Prostate gland (tissue), 2 donors: ENCODE results near the gene CBLL2.

Experiments
- POLR2A ChIP-seq: fragments of 450-650 bp; IDR thresholded peaks from one replicate; pipeline ENCODE4 v1.6.1; 2016; ENCODE audit warnings: antibody characterized with exemption, mild to moderate bottlenecking
- TF ChIP-seq, protein P1 (sequence below), 4 experiments: fragments of 200-600 bp in 2 of 4; fragments of 450-650 bp in 2 of 4; sonication (generic) in 2 of 4; IDR thresholded peaks; 1 replicate in 3 of 4; 2 replicates in 1 of 4; pipeline ENCODE4 v1.5.1; 2016 to 2019; ENCODE audit warnings: antibody characterized with exemption in 4 of 4, mild to moderate bottlenecking in 2 of 4, moderate library complexity in 2 of 4

GRCh38 chrX:22323541-22323940, 50.8 kb downstream of the CBLL2 start:
- TF ChIP-seq, protein P1, sequence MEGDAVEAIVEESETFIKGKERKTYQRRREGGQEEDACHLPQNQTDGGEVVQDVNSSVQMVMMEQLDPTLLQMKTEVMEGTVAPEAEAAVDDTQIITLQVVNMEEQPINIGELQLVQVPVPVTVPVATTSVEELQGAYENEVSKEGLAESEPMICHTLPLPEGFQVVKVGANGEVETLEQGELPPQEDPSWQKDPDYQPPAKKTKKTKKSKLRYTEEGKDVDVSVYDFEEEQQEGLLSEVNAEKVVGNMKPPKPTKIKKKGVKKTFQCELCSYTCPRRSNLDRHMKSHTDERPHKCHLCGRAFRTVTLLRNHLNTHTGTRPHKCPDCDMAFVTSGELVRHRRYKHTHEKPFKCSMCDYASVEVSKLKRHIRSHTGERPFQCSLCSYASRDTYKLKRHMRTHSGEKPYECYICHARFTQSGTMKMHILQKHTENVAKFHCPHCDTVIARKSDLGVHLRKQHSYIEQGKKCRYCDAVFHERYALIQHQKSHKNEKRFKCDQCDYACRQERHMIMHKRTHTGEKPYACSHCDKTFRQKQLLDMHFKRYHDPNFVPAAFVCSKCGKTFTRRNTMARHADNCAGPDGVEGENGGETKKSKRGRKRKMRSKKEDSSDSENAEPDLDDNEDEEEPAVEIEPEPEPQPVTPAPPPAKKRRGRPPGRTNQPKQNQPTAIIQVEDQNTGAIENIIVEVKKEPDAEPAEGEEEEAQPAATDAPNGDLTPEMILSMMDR (IDR thresholded peaks at IDR 0.05) = no peak
- no peak for TF ChIP-seq POLR2A
